K562 (cell line): ENCODE data around the gene SHISA7. TPM values are rescaled to one million over a fixed set of nuclear protein-coding genes. Genes with fewer than 3 reads are reported as not detected.
A peak's percentile ranks its signal among the peaks of the same experiment; 100 is the strongest.

Experiments
- CREM ChIP-seq: IDR thresholded peaks from 2 replicates; pipeline ENCODE4 v1.6.1; 2014; ENCODE audit warnings: antibody characterized with exemption, low read depth
- DMBX1 ChIP-seq: fragments of 250-450 bp; sonication (Bioruptor Pico); IDR thresholded peaks from 2 replicates; pipeline ENCODE4 v1.8.0; 2022; ENCODE audit warnings: inconsistent platforms, mild to moderate bottlenecking, moderate library complexity, borderline replicate concordance
- LCOR ChIP-seq: sonication (generic); formaldehyde crosslinking; IDR thresholded peaks from 2 replicates; pipeline ENCODE4 v1.8.0; 2022; ENCODE audit warnings: mild to moderate bottlenecking, missing genetic modification reagents
- NCOA1 ChIP-seq: fragments of 450-650 bp; IDR thresholded peaks from 2 replicates; pipeline ENCODE4 v1.6.1; 2016; ENCODE audit warnings: low read depth
- PML ChIP-seq: IDR thresholded peaks from 2 replicates; pipeline ENCODE4 v1.6.1; 2012; ENCODE audit warnings: low read length, inconsistent platforms
- SRF ChIP-seq, 2 experiments: fragments of 250-450, 450-650 bp in 1 of 2; sonication (Bioruptor Pico) in 1 of 2; sonication (generic) in 1 of 2; formaldehyde crosslinking; IDR thresholded peaks; 2 replicates each; pipeline versions ENCODE4 v1.5.0 to v1.5.1; 2020 to 2022; ENCODE audit warnings: mild to moderate bottlenecking in 1 of 2, missing genetic modification reagents in 1 of 2
- TAF15 ChIP-seq: fragments of 200-400 bp; formaldehyde crosslinking; IDR thresholded peaks from 2 replicates; pipeline ENCODE4 v1.6.1; 2017; ENCODE audit warnings: mild to moderate bottlenecking, low read depth, low read length, moderate library complexity
- ZNF253 ChIP-seq: fragments of 250-450 bp; sonication (Bioruptor Pico); conservative IDR thresholded peaks from 2 replicates; pipeline ENCODE4 v1.6.1; 2021; ENCODE audit warnings: mild to moderate bottlenecking
- ZNF584 ChIP-seq: fragments of 200-800 bp; sonication (Bioruptor generic); IDR thresholded peaks from 2 replicates; pipeline ENCODE4 v1.6.1; 2016; ENCODE audit warnings: low read depth, mild to moderate bottlenecking, missing genetic modification characterization, missing compliant biosample characterization
- polyA plus RNA-seq, 8 experiments: library from polyadenylated mRNA; depleted of rRNA in 4 of 8; stranded (reverse) in 5 of 8; unstranded in 3 of 8; fragments of >200 nt; fragmentation: Nextera tagmentation in 2 of 8; fragmentation: Illumina TruSeq in 1 of 8; extraction: Ambion mirVana in 2 of 8; extraction: Trizol in 1 of 8; gene quantifications; 2 replicates each; pipeline versions ENCODE4 v1.2.1 to v1.2.3, GENCODE V29; 2011 to 2014; ENCODE audit warnings: inconsistent platforms in 1 of 8, missing spikeins in 1 of 8
- total RNA-seq, 7 experiments: library from RNA; depleted of rRNA in 6 of 7; stranded (reverse); fragments of >200 nt in 6 of 7; fragmentation: Illumina TruSeq in 2 of 7; extraction: Trizol in 2 of 7; gene quantifications; 2 replicates each; pipeline versions ENCODE4 v1.2.1 to v1.2.3, GENCODE V29; 2011 to 2021; ENCODE audit warnings: low replicate concordance in 1 of 7
- TF ChIP-seq, protein P1 (sequence below): fragments of 450-650 bp; IDR thresholded peaks from 2 replicates; pipeline ENCODE4 v1.6.1; 2016; ENCODE audit warnings: antibody characterized with exemption
- TF ChIP-seq, protein P2 (sequence below): sonication (generic); formaldehyde crosslinking; IDR thresholded peaks from 2 replicates; pipeline ENCODE4 v1.8.0; 2023; ENCODE audit warnings: missing genetic modification reagents, mild to moderate bottlenecking, borderline replicate concordance
- TF ChIP-seq, protein P3 (sequence below): sonication (generic); formaldehyde crosslinking; IDR thresholded peaks from 2 replicates; pipeline ENCODE4 v1.8.0; 2022; ENCODE audit warnings: missing genetic modification reagents, mild to moderate bottlenecking, moderate library complexity, borderline replicate concordance
- TF ChIP-seq, protein P4 (sequence below): sonication (generic); formaldehyde crosslinking; IDR thresholded peaks from 2 replicates; pipeline ENCODE4 v1.4.0; 2020; ENCODE audit warnings: mild to moderate bottlenecking, missing genetic modification reagents

SHISA7 gene
- total and polyA plus RNA-seq, 9 of the 15 experiments (the other 6 are each of a cell fraction or from before 2014, with no cell fraction given), result 0.01 to 0.40 (median 0.07) TPM

DNA sequence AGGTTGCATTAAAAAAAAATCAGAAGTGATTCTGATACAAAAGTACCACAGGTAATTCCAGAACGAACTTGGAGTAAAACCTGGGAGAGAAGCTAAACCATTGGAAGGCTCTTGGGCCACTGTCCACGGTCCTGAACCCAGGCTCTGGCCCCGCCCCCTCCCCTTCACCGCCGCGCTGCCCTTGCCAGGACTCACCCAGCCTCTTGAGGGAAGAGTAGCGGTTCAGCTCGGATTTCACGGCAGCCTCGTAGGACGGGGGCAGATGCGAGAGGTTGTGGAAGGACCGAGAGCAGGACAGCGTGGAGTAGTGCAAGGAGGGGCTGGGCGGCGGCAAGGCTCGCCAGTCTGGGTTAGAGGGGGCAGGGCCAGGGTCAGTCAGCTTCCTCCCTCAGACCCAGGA, 5.7 kb downstream of the SHISA7 start (continued):
- TF ChIP-seq DMBX1 (CRISPR knock-in tag), result peak; percentile 82; the same call in 1 of the 2 replicates
- TF ChIP-seq TAF15, result no peak
- TF ChIP-seq CREM, result peak; percentile 49
- TF ChIP-seq, protein P1, sequence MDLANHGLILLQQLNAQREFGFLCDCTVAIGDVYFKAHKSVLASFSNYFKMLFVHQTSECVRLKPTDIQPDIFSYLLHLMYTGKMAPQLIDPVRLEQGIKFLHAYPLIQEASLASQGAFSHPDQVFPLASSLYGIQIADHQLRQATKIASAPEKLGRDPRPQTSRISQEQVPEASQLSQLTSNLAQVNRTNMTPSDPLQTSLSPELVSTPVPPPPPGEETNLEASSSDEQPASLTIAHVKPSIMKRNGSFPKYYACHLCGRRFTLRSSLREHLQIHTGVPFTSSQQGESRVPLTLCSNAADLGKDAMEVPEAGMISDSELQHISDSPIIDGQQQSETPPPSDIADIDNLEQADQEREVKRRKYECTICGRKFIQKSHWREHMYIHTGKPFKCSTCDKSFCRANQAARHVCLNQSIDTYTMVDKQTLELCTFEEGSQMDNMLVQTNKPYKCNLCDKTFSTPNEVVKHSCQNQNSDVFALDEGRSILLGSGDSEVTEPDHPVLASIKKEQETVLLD, result 0 out of 2 replicates have a peak, but pooled peaks have one; percentile 33
- peak; percentile 38; the same call in 1 of the 2 replicates for TF ChIP-seq NCOA1
- TF ChIP-seq, protein P2, sequence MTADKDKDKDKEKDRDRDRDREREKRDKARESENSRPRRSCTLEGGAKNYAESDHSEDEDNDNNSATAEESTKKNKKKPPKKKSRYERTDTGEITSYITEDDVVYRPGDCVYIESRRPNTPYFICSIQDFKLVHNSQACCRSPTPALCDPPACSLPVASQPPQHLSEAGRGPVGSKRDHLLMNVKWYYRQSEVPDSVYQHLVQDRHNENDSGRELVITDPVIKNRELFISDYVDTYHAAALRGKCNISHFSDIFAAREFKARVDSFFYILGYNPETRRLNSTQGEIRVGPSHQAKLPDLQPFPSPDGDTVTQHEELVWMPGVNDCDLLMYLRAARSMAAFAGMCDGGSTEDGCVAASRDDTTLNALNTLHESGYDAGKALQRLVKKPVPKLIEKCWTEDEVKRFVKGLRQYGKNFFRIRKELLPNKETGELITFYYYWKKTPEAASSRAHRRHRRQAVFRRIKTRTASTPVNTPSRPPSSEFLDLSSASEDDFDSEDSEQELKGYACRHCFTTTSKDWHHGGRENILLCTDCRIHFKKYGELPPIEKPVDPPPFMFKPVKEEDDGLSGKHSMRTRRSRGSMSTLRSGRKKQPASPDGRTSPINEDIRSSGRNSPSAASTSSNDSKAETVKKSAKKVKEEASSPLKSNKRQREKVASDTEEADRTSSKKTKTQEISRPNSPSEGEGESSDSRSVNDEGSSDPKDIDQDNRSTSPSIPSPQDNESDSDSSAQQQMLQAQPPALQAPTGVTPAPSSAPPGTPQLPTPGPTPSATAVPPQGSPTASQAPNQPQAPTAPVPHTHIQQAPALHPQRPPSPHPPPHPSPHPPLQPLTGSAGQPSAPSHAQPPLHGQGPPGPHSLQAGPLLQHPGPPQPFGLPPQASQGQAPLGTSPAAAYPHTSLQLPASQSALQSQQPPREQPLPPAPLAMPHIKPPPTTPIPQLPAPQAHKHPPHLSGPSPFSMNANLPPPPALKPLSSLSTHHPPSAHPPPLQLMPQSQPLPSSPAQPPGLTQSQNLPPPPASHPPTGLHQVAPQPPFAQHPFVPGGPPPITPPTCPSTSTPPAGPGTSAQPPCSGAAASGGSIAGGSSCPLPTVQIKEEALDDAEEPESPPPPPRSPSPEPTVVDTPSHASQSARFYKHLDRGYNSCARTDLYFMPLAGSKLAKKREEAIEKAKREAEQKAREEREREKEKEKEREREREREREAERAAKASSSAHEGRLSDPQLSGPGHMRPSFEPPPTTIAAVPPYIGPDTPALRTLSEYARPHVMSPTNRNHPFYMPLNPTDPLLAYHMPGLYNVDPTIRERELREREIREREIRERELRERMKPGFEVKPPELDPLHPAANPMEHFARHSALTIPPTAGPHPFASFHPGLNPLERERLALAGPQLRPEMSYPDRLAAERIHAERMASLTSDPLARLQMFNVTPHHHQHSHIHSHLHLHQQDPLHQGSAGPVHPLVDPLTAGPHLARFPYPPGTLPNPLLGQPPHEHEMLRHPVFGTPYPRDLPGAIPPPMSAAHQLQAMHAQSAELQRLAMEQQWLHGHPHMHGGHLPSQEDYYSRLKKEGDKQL (CRISPR knock-in tag), result 0 out of 2 replicates have a peak, but pooled peaks have one; percentile 70
- peak in 1 of 2 experiments; percentile 75; a peak in 2 of 4 replicates for TF ChIP-seq SRF (CRISPR knock-in tag; IDR thresholded peaks at IDR 0.05)
- peak; percentile 71; the same call in 1 of the 2 replicates for TF ChIP-seq ZNF584 (CRISPR knock-in tag)
- TF ChIP-seq, protein P3, sequence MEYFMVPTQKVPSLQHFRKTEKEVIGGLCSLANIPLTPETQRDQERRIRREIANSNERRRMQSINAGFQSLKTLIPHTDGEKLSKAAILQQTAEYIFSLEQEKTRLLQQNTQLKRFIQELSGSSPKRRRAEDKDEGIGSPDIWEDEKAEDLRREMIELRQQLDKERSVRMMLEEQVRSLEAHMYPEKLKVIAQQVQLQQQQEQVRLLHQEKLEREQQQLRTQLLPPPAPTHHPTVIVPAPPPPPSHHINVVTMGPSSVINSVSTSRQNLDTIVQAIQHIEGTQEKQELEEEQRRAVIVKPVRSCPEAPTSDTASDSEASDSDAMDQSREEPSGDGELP (CRISPR knock-in tag), result peak; percentile 78
- no peak for TF ChIP-seq ZNF253 (CRISPR knock-in tag)
- TF ChIP-seq, protein P4, sequence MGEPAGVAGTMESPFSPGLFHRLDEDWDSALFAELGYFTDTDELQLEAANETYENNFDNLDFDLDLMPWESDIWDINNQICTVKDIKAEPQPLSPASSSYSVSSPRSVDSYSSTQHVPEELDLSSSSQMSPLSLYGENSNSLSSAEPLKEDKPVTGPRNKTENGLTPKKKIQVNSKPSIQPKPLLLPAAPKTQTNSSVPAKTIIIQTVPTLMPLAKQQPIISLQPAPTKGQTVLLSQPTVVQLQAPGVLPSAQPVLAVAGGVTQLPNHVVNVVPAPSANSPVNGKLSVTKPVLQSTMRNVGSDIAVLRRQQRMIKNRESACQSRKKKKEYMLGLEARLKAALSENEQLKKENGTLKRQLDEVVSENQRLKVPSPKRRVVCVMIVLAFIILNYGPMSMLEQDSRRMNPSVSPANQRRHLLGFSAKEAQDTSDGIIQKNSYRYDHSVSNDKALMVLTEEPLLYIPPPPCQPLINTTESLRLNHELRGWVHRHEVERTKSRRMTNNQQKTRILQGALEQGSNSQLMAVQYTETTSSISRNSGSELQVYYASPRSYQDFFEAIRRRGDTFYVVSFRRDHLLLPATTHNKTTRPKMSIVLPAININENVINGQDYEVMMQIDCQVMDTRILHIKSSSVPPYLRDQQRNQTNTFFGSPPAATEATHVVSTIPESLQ, result 0 out of 2 replicates have a peak, but pooled peaks have one; percentile 60
- peak; percentile 79 for TF ChIP-seq LCOR (CRISPR knock-in tag)
- no peak for TF ChIP-seq PML
